Endometrium (tissue), 2 donors: ENCODE data around the gene EIF4E2.

ENCODE experiments used
- FAIRE-seq: peaks from 2 replicates; lab custom pipeline; 2012; peaks lifted over from hg19 to GRCh38; lab: Jason Lieb, UNC
- donor health status: control.
- donor health status: control.

EIF4E2 gene

DNA sequence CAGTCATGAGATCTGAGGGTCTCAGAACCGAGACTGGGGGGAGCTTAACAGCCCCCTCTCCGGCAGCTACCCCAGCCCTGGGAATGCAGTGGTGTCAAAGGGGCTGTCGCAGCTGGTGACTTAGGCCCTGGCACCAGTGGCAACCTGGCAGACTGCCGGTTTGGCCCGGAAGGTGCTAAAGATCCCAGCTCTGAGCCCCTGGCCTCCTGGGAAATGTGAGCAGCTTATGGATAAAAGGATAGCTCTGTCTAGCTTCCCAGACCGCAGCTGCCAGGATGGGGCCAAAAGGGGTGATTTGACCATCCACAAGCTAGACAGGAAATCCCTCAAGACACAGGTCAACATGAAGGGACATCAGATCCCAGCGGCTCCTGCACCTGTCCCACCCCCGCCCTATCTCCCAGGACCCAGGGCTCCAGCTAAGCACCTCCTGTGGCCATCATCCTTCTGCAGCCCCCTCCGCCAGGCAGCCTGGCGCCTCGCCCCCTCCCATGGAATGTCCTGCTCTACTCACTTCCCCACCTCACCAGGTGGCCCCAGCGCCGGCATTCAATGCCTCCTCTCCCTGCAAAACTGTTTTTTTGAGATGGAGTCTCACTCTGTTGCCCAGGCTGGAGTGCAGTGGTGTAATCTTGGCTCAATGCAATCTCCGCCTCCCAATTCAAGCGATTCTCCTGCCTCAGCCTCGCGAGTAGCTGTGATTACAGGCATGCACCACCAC is 49.7 kb downstream of the EIF4E2 start:
- no peak for FAIRE-seq

DNA sequence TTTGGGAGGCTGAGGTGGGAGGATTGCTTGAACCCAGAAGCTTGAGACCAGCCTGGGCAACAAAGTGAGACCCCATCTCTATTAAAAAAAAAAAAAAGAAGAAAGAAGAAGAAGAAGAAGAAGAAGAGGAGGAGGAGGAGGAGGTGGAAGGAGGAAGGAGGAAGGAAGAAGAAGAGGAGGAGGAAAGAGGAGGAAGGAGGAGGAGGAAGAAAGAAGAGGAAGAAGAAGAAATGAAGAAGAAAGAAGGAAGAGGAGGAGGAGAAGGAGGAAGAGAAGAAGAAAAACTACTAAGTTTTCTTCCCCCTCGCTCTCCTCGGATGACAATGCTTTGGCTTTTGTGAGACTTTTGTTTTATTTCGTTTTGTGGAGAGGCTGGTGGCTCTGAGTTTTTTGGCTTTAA is 52.8 kb downstream of the EIF4E2 start:
- no peak for FAIRE-seq

DNA sequence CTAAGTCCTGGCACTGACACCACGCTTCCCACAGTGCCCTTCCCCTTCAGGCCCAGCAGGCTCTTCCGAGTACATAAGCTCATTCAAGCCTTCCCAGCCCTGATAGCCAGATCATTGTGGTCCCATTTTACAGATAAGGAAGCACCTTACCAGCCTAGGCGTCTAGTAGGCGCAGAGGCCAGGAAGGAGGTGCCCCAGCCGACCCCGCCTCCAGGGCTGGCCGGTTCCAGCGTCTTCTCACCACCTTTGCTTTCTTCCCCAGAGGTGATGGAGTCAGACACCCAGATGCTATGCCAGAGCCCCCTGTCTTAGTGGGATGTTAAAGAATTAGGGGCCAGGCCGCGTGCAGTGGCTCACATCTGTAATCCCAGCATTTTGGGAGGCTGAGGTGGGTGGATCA is 54.0 kb downstream of the EIF4E2 start:
- no peak for FAIRE-seq

GRCh38 chr2:232607011-232607410 is 56.5 kb downstream of the EIF4E2 start:
- no peak for FAIRE-seq

GRCh38 chr2:232609607-232610006 is 59.1 kb downstream of the EIF4E2 start:
- FAIRE-seq: no peak

DNA sequence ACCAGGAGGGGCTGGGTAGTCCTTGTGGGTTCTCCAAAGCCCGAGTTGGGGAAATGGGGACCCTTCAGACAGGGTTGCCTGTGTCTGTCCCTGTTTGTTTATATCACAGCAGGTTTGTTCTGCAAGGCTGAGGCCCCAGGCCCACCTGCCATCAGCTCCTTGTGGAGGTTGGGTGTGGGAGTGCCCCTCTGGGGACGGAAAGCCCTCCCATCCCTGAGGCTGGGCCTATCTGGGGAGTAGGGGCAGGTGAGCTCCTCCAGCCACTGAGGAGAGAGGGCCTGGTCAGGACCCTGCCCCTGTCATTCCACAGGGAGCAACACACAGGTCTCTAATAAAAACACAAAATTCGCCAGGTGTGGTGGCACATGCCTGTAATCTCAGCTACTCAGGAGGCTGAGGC is 59.6 kb downstream of the EIF4E2 start:
- FAIRE-seq: no peak

DNA sequence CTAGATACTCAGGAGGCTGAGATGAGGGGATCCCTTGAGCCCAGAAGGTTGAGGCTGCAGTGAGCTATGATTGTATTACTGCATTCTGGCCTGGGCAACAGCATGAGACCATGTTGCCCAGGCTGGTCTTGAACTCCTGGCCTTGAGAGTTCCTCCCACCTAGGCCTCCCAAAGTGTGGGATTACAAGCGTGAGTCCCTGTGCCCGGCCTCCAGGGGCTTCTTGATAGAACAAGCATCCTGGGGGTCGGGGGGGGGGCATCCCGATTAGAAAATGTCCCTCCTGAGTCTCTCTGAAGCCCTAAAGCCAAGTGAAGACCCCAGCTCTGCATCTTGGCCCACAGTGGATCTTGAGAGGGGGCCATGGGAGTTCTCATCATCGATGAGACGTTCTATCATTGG is 60.6 kb downstream of the EIF4E2 start:
- no peak for FAIRE-seq

DNA sequence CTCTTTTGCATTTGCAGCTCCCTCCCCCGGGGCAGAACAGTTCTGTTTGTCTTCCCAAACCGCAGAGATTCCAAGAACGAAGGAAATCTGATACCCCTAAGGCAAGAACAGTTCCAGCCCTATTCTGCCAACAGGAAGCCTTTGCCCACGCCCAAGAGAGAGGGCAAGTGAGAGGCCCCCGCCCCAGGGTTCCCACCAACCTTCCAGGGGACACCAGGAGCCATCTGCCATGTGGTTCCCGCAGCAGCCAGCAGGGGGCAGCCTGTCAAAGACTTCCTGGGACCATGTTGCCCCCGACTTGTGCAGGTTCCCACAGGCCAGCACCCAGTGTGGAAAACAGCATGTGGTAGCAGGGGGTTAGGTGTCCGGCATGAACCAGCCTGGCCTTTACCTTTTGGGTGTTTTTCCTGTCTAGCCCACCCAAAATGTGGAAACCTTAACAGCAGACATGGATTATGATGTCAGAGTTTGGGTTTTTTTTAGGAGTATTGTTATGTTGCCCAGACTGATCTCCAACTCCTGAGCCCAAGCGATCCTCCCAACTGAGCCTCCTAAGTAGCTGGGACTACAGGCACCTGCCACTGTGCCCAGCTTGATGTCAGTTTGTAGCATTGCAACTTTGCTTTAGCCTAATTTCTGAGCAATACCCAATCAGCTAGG is 61.2 kb downstream of the EIF4E2 start:
- no peak for FAIRE-seq

- FAIRE-seq: no peak
Observed at GRCh38 chr2:232613538-232614134, 63.1 kb downstream of the EIF4E2 start.

DNA sequence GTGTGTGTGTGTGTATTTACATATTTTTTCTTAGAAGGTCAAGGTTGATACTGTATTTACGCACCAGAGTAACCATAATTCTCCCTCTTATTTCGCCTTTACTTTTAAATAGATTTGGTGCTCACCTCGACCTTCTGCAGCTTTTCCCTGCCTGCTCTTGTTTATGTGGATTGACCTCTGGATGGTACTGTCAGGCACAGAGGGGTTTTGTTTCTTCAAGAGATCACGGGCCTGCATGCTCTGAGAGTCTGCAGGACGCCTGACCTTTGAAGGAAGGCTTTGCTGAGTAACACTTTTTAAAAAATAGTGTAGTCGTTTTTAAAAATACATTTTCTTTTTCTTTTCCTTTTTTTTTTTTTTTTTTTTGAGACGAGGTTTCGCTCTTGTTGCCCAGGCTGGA is 64.8 kb downstream of the EIF4E2 start:
- no peak for FAIRE-seq
